Middle frontal gyrus (tissue), 1 donor: ENCODE measurements around the gene OTUD4.
A peak's percentile ranks its signal among the peaks of the same experiment; 100 is the strongest.

Experiments used
- DNase-seq: peaks from one replicate; pipeline ENCODE4 v3.0.0-alpha.2; 2015; ENCODE audit warnings: low spot score; ENCODE audit errors: extremely low spot score

Gene OTUD4

DNA sequence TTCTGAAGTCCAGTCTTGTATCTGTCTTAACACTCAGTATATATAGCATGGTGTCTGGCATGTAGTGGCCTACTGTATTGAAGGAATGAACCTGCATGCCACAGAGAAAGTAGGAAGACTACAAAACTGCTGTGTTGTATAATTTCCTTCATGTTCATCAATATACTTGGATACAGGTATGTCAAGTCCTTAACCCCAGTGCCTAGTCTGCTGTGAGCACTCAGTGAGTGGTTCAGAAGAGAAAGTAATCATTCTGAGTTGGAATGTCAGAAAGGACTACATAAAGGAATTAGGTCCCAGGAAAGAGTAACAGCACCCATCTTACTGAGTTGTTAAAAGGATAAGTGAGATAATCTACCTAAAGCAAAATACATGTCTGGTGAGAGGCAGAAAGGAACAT is 50.3 kb downstream of the OTUD4 start:
- DNase-seq, result no peak

DNA sequence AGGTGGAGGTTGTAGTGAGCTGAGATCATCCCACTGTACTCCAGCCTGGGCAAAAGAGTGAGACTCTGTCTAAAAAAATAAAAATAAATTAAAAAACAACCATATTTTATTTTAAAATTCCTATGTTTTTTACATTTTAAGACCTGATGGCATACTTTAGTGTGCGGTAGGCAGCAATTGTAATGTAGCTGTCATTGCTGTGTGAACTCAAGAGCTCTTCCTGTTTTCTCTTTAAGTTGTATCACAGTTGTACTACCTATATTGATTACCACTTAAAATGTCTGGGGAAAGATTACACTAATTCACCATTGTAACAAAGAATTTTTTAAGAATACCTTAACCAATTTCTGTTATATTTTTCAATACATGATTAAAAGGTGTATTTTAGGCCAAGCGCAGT is 55.0 kb downstream of the OTUD4 start:
- DNase-seq, result no peak

DNA sequence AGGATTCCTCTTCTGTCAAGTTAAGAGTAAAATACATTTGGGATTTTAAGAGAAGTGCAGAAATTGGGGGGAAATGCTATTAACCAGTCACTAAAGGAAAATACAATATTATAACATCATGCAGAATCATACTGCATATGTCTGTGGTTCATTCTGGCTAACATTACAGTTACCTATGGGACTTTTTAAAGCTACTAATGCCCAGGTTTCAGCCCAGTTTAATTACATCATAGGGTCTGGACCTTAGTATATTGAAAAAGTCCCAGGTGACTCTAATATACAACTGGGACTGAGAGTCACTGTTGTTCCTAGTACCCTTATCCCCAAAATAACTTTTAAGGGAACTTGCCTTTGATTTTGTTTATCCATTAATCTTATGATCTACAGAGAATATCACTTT is 72.3 kb downstream of the OTUD4 start:
- DNase-seq, result no peak

DNA sequence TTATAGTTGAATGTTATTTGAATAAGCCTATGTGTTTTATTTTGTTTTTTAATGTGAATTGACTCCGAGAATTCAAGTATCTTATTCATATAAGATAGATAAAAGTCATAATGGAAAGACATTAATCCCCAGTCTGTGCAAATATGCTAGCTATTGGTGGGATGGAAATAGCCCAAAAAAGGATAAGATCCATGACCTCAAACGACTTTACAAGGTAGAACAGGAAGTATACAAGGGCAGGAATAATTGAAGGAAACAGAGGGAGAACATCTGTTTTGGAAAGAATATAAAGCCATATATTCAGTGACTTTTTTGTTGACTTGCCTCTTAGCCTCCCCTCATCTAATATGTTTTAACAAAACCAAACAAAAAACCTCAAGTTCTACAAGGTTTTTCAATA is 73.3 kb downstream of the OTUD4 start:
- DNase-seq, result no peak

GRCh38 chr4:145103496-145103895 is 76.9 kb downstream of the OTUD4 start:
- no peak for DNase-seq

GRCh38 chr4:145102619-145103018 is 77.8 kb downstream of the OTUD4 start:
- DNase-seq, result no peak

DNA sequence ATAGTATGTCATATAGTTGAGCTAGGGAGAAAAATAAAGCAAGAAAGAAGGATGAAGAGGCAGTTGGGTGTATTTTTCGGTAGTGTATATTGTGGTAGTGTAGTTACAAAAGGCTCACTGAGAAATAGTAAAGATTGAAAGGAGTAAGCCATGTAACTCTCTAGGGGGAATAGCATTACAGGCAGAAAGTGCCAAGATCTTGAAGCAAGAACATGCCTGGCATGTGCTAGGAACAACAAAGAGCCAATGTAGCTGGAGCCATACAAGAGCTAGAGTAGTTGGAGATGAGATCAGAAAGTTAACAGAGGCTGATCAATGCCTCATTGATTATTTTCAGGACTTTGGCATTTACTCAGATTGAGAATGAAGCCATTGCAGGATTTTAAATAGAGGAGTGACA is 79.3 kb downstream of the OTUD4 start:
- no peak for DNase-seq

DNA sequence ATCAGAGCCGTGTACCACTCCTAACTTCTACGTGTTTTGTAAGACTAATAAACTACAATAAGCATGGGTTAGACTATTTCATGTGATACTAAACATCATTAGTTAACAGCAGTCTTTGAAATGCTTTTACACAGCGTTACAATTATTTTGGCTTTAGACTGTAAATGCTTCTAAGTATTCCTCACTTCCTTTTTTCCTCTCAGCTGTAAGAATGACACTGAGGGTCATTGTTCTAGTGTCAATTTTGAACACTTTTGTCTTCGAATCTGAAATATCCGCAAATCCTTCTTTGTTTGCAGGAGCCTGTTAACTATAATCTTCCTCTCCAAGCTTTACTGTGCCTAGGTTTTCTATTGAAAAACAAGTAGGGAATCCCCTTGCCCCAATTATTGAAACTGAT is 80.7 kb downstream of the OTUD4 start:
- no peak for DNase-seq

DNA sequence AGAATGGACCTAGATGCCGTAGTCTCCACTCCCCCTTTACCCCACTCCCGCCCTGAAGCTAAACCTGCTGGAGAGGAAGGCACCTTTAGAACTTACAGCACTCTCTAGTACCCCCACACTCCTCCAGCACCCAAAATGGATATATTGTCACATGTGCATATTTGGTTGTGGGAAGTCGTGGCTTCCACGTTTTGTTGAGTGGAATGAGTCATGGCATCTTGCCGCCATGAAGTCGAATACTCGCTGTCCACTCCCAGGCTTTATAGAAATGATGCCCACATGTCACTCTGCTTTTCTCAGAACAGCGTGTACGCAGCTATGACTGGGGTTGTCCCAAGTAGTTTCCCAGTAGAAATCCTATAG is 81.7 kb downstream of the OTUD4 start:
- no peak for DNase-seq

DNA sequence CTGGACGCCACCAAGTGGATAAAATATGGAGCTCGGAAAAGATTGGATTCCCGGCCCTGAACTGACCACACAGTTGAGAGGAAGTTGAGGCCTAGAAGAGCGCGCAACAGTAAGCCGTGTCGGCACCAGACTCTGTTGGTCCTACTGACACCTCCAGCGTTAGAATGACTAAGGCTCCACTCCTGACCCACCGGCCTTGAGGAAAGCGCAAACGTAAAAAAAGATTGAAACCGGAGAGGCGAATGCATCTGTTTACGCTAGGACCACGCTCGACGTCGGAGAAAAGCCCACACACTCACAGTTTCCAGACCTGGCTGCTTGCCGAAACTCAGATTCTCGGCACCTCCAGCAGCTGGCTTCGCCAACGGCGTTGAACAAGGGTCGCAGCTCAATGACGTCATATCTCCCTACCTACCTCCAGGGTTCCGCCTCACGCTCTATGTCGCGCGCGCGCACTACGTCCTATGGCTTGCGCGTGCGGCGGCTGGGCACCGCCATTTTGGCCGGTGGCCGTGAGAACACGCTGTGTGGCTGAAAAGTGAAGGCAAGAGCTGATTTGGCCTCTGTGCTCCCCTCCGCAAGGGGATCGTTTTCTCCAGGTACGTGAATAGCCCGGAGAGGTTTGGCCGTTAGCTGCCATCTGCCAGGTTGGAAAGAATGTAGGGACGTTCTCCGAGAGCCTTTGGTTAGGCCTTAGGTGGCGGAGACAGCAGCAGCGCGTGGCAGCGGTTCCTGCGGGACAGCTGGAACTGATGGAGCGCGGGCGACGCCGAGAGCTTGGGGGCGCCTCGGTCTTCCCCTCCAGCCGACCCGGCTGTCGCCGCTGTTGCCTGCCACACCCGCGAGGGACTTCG is 82.3 kb downstream of the OTUD4 start, which contains the start of the genes ABCE1 and ANAPC10:
TSS of gene ABCE1 (plus strand) at position 491 of the 854 bp plus-strand sequence. CDS start 6,102 bp downstream, outside the sequence.
TSS of gene ANAPC10 (minus strand) at position 376 of the 854 bp plus-strand sequence. CDS start 2,097 bp downstream, outside the sequence.
- DNase-seq, result peak; percentile 94

DNA sequence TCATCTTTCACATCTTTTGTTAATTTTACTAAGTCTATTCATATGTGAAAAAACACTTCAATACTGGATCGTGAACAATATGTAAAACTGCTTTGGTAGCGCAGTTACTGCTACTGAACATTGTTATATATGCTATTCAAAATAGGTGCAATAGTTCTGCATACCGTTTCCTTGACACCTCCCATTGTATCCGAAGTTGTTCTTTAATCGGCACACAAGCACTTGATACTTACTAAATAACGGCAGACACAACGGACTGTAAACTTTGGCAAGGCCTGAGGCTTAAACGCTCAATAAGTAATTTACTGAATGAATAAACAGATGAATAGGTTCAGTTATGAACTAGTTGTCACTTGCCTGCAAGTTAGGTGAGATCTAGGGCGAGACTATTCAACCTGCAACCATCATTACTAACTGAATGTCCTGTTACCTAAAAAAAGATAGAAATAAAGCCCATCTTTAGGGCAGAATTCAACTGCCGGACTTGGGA is 83.0 kb downstream of the OTUD4 start:
- DNase-seq, result no peak

- no peak for DNase-seq
Measured at GRCh38 chr4:145093638-145094037, 86.8 kb downstream of the OTUD4 start.

DNA sequence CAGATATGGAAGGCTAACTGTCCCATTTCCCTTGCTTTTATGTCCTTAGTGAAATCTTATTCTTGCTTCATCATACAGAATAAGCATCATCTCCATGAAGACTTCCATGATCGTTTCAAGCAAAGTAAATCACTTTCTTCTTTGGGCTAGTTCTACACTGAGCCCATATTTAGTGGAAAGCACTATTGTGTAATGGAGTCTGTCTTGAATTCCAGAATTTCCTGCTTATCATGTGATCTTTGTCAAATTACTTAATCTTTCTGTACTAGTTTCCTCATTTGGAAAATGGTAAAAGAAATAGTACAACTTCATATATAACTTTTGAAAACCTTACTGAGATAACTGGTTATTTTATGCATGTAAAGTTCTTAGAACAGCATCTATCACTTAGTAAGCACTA is 90.0 kb downstream of the OTUD4 start:
- no peak for DNase-seq

GRCh38 chr4:145083891-145084605 is 96.3 kb downstream of the OTUD4 start:
- DNase-seq, result no peak
